IMR-90 (cell line): ENCODE results near the gene RAD51. TPM values are rescaled to one million over a fixed set of nuclear protein-coding genes. Genes with fewer than 3 reads are reported as not detected.

ENCODE experiments used
- ATAC-seq: fragments of 200-7000 bp; cut with Tn5 transposase; 2 replicates; pipeline ENCODE4 v1.9.1; 2020; ENCODE audit warnings: low read depth, mild to moderate bottlenecking, moderate library complexity
- BruUV-seq: library from RNA; stranded (reverse); fragments of 400-500 nt; replicated peaks from 2 replicates; lab custom pipeline; 2021; lab: Mats Ljungman, UMichigan
- CTCF ChIA-PET: fragments of 300-600 bp; formaldehyde crosslinking; extraction: SDS; loops from one replicate; lab custom pipeline; 2021; ENCODE audit warnings: antibody characterized with exemption; lab: Yijun Ruan, JAX
- POLR2A ChIA-PET: fragments of 300-600 bp; sonication (Branson Sonifier 250); formaldehyde crosslinking; loops from one replicate; lab custom pipeline; 2022; ENCODE audit warnings: antibody characterized with exemption; ENCODE audit not compliant: unreplicated experiment; lab: Charles Lee
- DNase-seq: peaks from one replicate; pipeline ENCODE4 v3.0.0; 2013
- H2AFZ ChIP-seq: replicated peaks from 2 replicates; pipeline ENCODE3; 2013; ENCODE audit warnings: low read length, mild to moderate bottlenecking; ENCODE audit not compliant: poor library complexity
- H2AK5ac ChIP-seq: 2 replicates; pipeline ENCODE4 v1.6.1; 2013; ENCODE audit warnings: low read depth, low read length, inconsistent platforms
- H2AK9ac ChIP-seq: replicated peaks from 2 replicates; pipeline ENCODE3; 2013; ENCODE audit warnings: mild to moderate bottlenecking, low read depth, low read length, moderate library complexity; ENCODE audit not compliant: poor library complexity
- H2BK120ac ChIP-seq: 2 replicates; pipeline ENCODE4 v1.6.1; 2013; ENCODE audit warnings: low read depth, low read length, inconsistent platforms
- H2BK15ac ChIP-seq: 3 replicates; pipeline ENCODE4 v1.6.1; 2013; ENCODE audit warnings: low read depth, low read length, inconsistent platforms
- H2BK20ac ChIP-seq: 2 replicates; pipeline ENCODE4 v1.6.1; 2013; ENCODE audit warnings: low read depth, mild to moderate bottlenecking, inconsistent platforms, low read length, moderate library complexity
- H2BK5ac ChIP-seq: 2 replicates; pipeline ENCODE4 v1.6.1; 2013; ENCODE audit warnings: mild to moderate bottlenecking, low read depth, low read length, inconsistent platforms; ENCODE audit not compliant: poor library complexity, severe bottlenecking
- H3K14ac ChIP-seq: replicated peaks from 2 replicates; pipeline ENCODE4 v1.6.1; 2013; ENCODE audit warnings: low read depth, low read length, inconsistent platforms
- H3K18ac ChIP-seq: 2 replicates; pipeline ENCODE4 v1.6.1; 2013; ENCODE audit warnings: low read depth, low read length, control low read depth
- H3K23ac ChIP-seq: 2 replicates; pipeline ENCODE4 v1.6.1; 2013; ENCODE audit warnings: low read depth, low read length, inconsistent platforms
- H3K27ac ChIP-seq: 2 replicates; pipeline ENCODE4 v1.5.1; 2013; ENCODE audit warnings: mild to moderate bottlenecking, control low read depth, low read length; ENCODE audit not compliant: insufficient read depth
- H3K27me3 ChIP-seq: 2 replicates; pipeline ENCODE4 v1.6.1; 2013; ENCODE audit warnings: low read length; ENCODE audit not compliant: control insufficient read depth, insufficient read depth
- H3K36me3 ChIP-seq: 2 replicates; pipeline ENCODE4 v1.6.1; 2013; ENCODE audit warnings: low read length, mixed read lengths; ENCODE audit not compliant: control insufficient read depth, insufficient read depth
- H3K4ac ChIP-seq: 2 replicates; pipeline ENCODE4 v1.6.1; 2013; ENCODE audit warnings: low read depth, low read length, inconsistent platforms
- H3K4me1 ChIP-seq: 2 replicates; pipeline ENCODE4 v1.6.1; 2013; ENCODE audit warnings: low read length, mixed read lengths; ENCODE audit not compliant: control insufficient read depth, insufficient read depth
- H3K4me2 ChIP-seq: 2 replicates; pipeline ENCODE4 v1.6.1; 2013; ENCODE audit warnings: low read depth, mild to moderate bottlenecking, control low read depth, low read length, moderate library complexity
- H3K4me3 ChIP-seq: 2 replicates; pipeline ENCODE4 v1.5.1; 2013; ENCODE audit warnings: low read depth, mild to moderate bottlenecking, control low read depth, low read length, moderate library complexity; ENCODE audit not compliant: insufficient read depth
- H3K56ac ChIP-seq: 2 replicates; pipeline ENCODE4 v1.6.1; 2013; ENCODE audit warnings: low read length, inconsistent platforms; ENCODE audit not compliant: insufficient read depth; ENCODE audit errors: extremely low read depth
- H3K79me1 ChIP-seq, 2 experiments: 2 replicates each; pipeline ENCODE4 v1.6.1; 2013; ENCODE audit warnings: low read length in 2 of 2, inconsistent platforms in 1 of 2, low read depth in 1 of 2
- H3K9ac ChIP-seq: 2 replicates; pipeline ENCODE4 v1.6.1; 2013; ENCODE audit warnings: low read depth, low read length, control low read depth
- H3K9me1 ChIP-seq: 2 replicates; pipeline ENCODE4 v1.6.1; 2013; ENCODE audit warnings: low read length, inconsistent platforms; ENCODE audit not compliant: insufficient read depth
- H3K9me3 ChIP-seq: 2 replicates; pipeline ENCODE4 v1.6.1; 2013; ENCODE audit warnings: low read length; ENCODE audit not compliant: control insufficient read depth, insufficient read depth
- H4K20me1 ChIP-seq: 2 replicates; pipeline ENCODE4 v1.6.1; 2013; ENCODE audit warnings: low read length, inconsistent platforms; ENCODE audit not compliant: insufficient read depth
- H4K5ac ChIP-seq: 2 replicates; pipeline ENCODE4 v1.6.1; 2013; ENCODE audit warnings: mild to moderate bottlenecking, low read depth, low read length, control low read depth
- H4K8ac ChIP-seq, 2 experiments: 2 replicates each; pipeline ENCODE4 v1.6.1; 2013; ENCODE audit warnings: low read depth in 2 of 2, low read length in 2 of 2, control low read depth in 1 of 2, inconsistent platforms in 1 of 2
- H4K91ac ChIP-seq: 2 replicates; pipeline ENCODE4 v1.6.1; 2013; ENCODE audit warnings: low read depth, low read length, inconsistent platforms; ENCODE audit not compliant: insufficient read depth
- CEBPB ChIP-seq: IDR thresholded peaks from 2 replicates; pipeline ENCODE4 v1.6.1; 2012; ENCODE audit warnings: low read depth, low read length, improper control_type of control experiment
- CHD1 ChIP-seq: IDR thresholded peaks from 2 replicates; pipeline ENCODE4 v1.6.1; 2012; ENCODE audit warnings: low read depth, low read length, improper control_type of control experiment
- CTCF ChIP-seq: conservative IDR thresholded peaks from 2 replicates; pipeline ENCODE4 v1.5.1; 2012; ENCODE audit warnings: mild to moderate bottlenecking, low read depth, low read length, improper control_type of control experiment
- MAFK ChIP-seq: IDR thresholded peaks from 2 replicates; pipeline ENCODE4 v1.6.1; 2012; ENCODE audit warnings: low read depth, low read length, improper control_type of control experiment
- MAZ ChIP-seq: IDR thresholded peaks from 2 replicates; pipeline ENCODE4 v1.6.1; 2012; ENCODE audit warnings: low read depth, mild to moderate bottlenecking, low read length, improper control_type of control experiment, moderate library complexity, borderline replicate concordance
- POLR2A ChIP-seq: IDR thresholded peaks from 2 replicates; pipeline ENCODE4 v1.6.1; 2012; ENCODE audit warnings: mild to moderate bottlenecking, low read depth, low read length
- RAD21 ChIP-seq: IDR thresholded peaks from 2 replicates; pipeline ENCODE4 v1.6.1; 2012; ENCODE audit warnings: low read length, improper control_type of control experiment
- RCOR1 ChIP-seq: IDR thresholded peaks from 2 replicates; pipeline ENCODE4 v1.6.1; 2012; ENCODE audit warnings: mild to moderate bottlenecking, low read length, improper control_type of control experiment; ENCODE audit not compliant: insufficient replicate concordance
- RFX5 ChIP-seq: IDR thresholded peaks from 2 replicates; pipeline ENCODE4 v1.8.0; 2012; ENCODE audit warnings: low read depth, mild to moderate bottlenecking, low read length, moderate library complexity
- SMC3 ChIP-seq: fragments of 150-350 bp; IDR thresholded peaks from 2 replicates; pipeline ENCODE4 v1.6.1; 2016; ENCODE audit warnings: low read depth, mild to moderate bottlenecking, antibody characterized with exemption, low read length, moderate library complexity
- WGBS, 2 experiments: methylation state at CpG; one replicate each; pipeline versions ENCODE4 v1.1.5 to v1.1.7; 2013; ENCODE audit warnings: missing lambda C conversion rate in 2 of 2; ENCODE audit not compliant: insufficient read length in 1 of 2; ENCODE audit errors: extremely low coverage in 2 of 2; 5-methylcytosine and 5-hydroxymethylcytosine counted together
- dilution Hi-C: fragments of 300-500 bp; cut with HindIII; formaldehyde crosslinking; loops from one replicate; pipeline ENCODE4 v1.14.3; 2018; ENCODE audit warnings: low sequenced_read_pairs; ENCODE audit not compliant: unreplicated experiment
- in situ Hi-C: fragments of 300-500 bp; cut with MboI; formaldehyde crosslinking; loops from 3 replicates; pipeline ENCODE4 v1.14.3; 2019; ENCODE audit warnings: low sequenced_read_pairs, inconsistent platforms, mixed read lengths
- intact Hi-C: fragments of 100-400 bp; cut with micrococcal nuclease; formaldehyde crosslinking; loops from 2 replicates; pipeline ENCODE4 v1.10.0; 2022
- polyA plus RNA-seq, 3 experiments: library from polyadenylated mRNA; depleted of rRNA; stranded (reverse); fragments of >200 nt; gene quantifications; 2 replicates each; pipeline ENCODE4 v1.2.3, GENCODE V29; 2012; ENCODE audit warnings: low replicate concordance in 1 of 3
- total RNA-seq: library from RNA; depleted of rRNA; stranded (reverse); fragments of >200 nt; gene quantifications from 2 replicates; pipeline ENCODE4 v1.2.3, GENCODE V29; 2012

RAD51 gene
- total and polyA plus RNA-seq, 2 of the 4 experiments (the other 2 are of a cell fraction), result 6.8 to 8.4 TPM

GRCh38 chr15:40773902-40774301 lies 78.9 kb downstream of the RAD51 start:
- CTCF ChIA-PET, result no interaction called here
- Histone ChIP-seq H3K79me1 (no peaks in the 10 kb centered on the region), H3K18ac (no peak overlapping the region), H3K9me1 (no peaks in the 10 kb centered on the region), H3K36me3 (peaks cover 57% of the 10 kb centered on the region), H4K5ac (no peak overlapping the region), H4K91ac (no peak overlapping the region), H4K8ac (no peak overlapping the region), H4K20me1 (no peaks in the 10 kb centered on the region), H3K23ac (no peak overlapping the region), H3K9me3 (no peaks in the 10 kb centered on the region), H3K27ac (no peak overlapping the region), H2AK5ac (no peak overlapping the region), H2BK120ac (no peak overlapping the region), H2BK15ac (no peak overlapping the region), H3K9ac (no peak overlapping the region), H2AK9ac (no peak overlapping the region), H3K4me3 (no peak overlapping the region), H2AFZ (no peak overlapping the region), H3K56ac (no peak overlapping the region), H3K4ac (no peak overlapping the region), H3K4me2 (no peak overlapping the region), H3K27me3 (no peaks in the 10 kb centered on the region), H3K4me1 (no peaks in the 10 kb centered on the region), H2BK20ac (no peak overlapping the region), H2BK5ac (no peak overlapping the region), H3K14ac (no peak overlapping the region)
- POLR2A ChIA-PET, result no interaction called here
- 75% methylated on average over 1 of the region's 6 CpGs; no CpG with 5 or more reads in 1 of the 2 experiments for WGBS, 2 experiments
- in situ Hi-C loops, result no loop called here
- ATAC-seq (no peak), DNase-seq (no peak)
- TF ChIP-seq CHD1, result no peak
- no peak for TF ChIP-seq CEBPB
- TF ChIP-seq RFX5, result no peak
- no peak for TF ChIP-seq SMC3
- TF ChIP-seq POLR2A, result no peak
- TF ChIP-seq CTCF, result no peak
- TF ChIP-seq RCOR1, result no peak
- no peak for TF ChIP-seq RAD21
- no peak for TF ChIP-seq MAZ
- TF ChIP-seq MAFK, result no peak
- intact Hi-C loops, result no loop called here
- no TSS peak for BruUV-seq
- dilution Hi-C loops, result no loop called here
